Small intestine (tissue), 16 donors: Measurements from ENCODE around the gene SLC26A11. TPM values are rescaled to one million over a fixed set of nuclear protein-coding genes. Genes with fewer than 3 reads are reported as not detected.

Source experiments
- DNase-seq, 2 donors: peaks; one replicate each; pipeline versions ENCODE4 v3.0.0 to v3.0.0-alpha.2; 2013
- FAIRE-seq: peaks from 2 replicates; lab custom pipeline; 2012; peaks lifted over from hg19 to GRCh38; lab: Jason Lieb, UNC
- H3K27ac ChIP-seq, 3 donors: one replicate each; pipeline ENCODE4 v1.5.1; 2013; ENCODE audit warnings: low read length in 2 of 3, mild to moderate bottlenecking in 2 of 3, control low read depth in 1 of 3, inconsistent platforms in 1 of 3, low read depth in 1 of 3, moderate library complexity in 1 of 3
- H3K27me3 ChIP-seq, 3 donors: one replicate each; pipeline ENCODE4 v1.6.1; 2013; ENCODE audit warnings: low read length in 3 of 3, inconsistent platforms in 1 of 3; ENCODE audit not compliant: control insufficient read depth in 3 of 3, insufficient read depth in 3 of 3
- H3K36me3 ChIP-seq, 3 donors: one replicate each; pipeline ENCODE4 v1.6.1; 2013; ENCODE audit warnings: low read length in 3 of 3, inconsistent platforms in 1 of 3, low read depth in 1 of 3, mild to moderate bottlenecking in 1 of 3, moderate library complexity in 1 of 3; ENCODE audit not compliant: control insufficient read depth in 3 of 3, insufficient read depth in 2 of 3
- H3K4me1 ChIP-seq, 3 donors: one replicate each; pipeline ENCODE4 v1.6.1; 2013; ENCODE audit warnings: low read length in 2 of 3, inconsistent platforms in 1 of 3, low read depth in 1 of 3, mild to moderate bottlenecking in 1 of 3, moderate library complexity in 1 of 3; ENCODE audit not compliant: control insufficient read depth in 3 of 3, insufficient read depth in 2 of 3
- H3K4me3 ChIP-seq, 3 donors: one replicate each; pipeline ENCODE4 v1.5.1; 2013; ENCODE audit warnings: low read length in 3 of 3, control low read depth in 1 of 3, inconsistent platforms in 1 of 3, low read depth in 1 of 3, mild to moderate bottlenecking in 1 of 3, moderate library complexity in 1 of 3
- H3K9me3 ChIP-seq, 2 donors: one replicate each; pipeline ENCODE4 v1.6.1; 2013; ENCODE audit warnings: low read depth in 1 of 2, low read length in 1 of 2; ENCODE audit not compliant: control insufficient read depth in 2 of 2, insufficient read depth in 1 of 2
- WGBS, 3 donors: extraction: QIAGEN DNeasy Blood & Tissue Kit; methylation state at CpG; one replicate each; pipeline ENCODE4 v1.1.7; 2013; 5-methylcytosine and 5-hydroxymethylcytosine counted together
- long read RNA-seq, 10 donors: transcript quantifications; one replicate each; lab custom pipeline, GENCODE V29; 2026
- polyA plus RNA-seq, 4 donors: library from polyadenylated mRNA; stranded (reverse) in 3 of 4; unstranded in 1 of 4; fragments of 200-250 nt in 3 of 4; fragments of 120-200 nt in 1 of 4; gene quantifications; one replicate each; pipeline versions ENCODE4 v1.2.1 to v1.2.3, GENCODE V29; 2013
- donor health status: healthy with polysubstance abuse.
- donor health status: control.
- donor health status: control.
- donor health status: Bipolar disorder and iron deficiency.
- donor health status: healthy.

The SLC26A11 gene
- 10 to 100 TPM in 1 of 4 donors, 1 to 10 TPM in 3; 7.3 to 63.2 (median 8.4) TPM for polyA plus RNA-seq
- long read RNA-seq, donor 1 = 0 reads
- long read RNA-seq, donor 2, partial matches to known transcripts = 8 of 13 reads
- long read RNA-seq, donor 2, other reads (novel, unspliced or antisense) = 0 of 13 reads
- long read RNA-seq, donor 3, partial matches to known transcripts = 8 of 12 reads
- long read RNA-seq, donor 3, other reads (novel, unspliced or antisense) = 0 of 12 reads
- long read RNA-seq, donor 4 = 0 reads
- long read RNA-seq, donor 5, partial matches to known transcripts = 0 of 2 reads
- long read RNA-seq, donor 5, other reads (novel, unspliced or antisense) = 0 of 2 reads
- long read RNA-seq, donor 6, transcript SLC26A11-201 (18 exons, 2,885 nt) = major isoform, 6 of 9 reads
- long read RNA-seq, donor 6, partial matches to known transcripts = 0 of 9 reads
- long read RNA-seq, donor 6, other reads (novel, unspliced or antisense) = 0 of 9 reads
- long read RNA-seq, donor 7, partial matches to known transcripts = 0 of 3 reads
- long read RNA-seq, donor 7, other reads (novel, unspliced or antisense) = 0 of 3 reads
- long read RNA-seq, donor 8 = 0 reads
- long read RNA-seq, donor 9, partial matches to known transcripts = 0 of 2 reads
- long read RNA-seq, donor 9, other reads (novel, unspliced or antisense) = 0 of 2 reads
- long read RNA-seq, donor 10, transcript SLC26A11-201 (18 exons, 2,885 nt) = major isoform, 6 of 9 reads
- long read RNA-seq, donor 10, partial matches to known transcripts = 0 of 9 reads
- long read RNA-seq, donor 10, other reads (novel, unspliced or antisense) = 0 of 9 reads

DNA sequence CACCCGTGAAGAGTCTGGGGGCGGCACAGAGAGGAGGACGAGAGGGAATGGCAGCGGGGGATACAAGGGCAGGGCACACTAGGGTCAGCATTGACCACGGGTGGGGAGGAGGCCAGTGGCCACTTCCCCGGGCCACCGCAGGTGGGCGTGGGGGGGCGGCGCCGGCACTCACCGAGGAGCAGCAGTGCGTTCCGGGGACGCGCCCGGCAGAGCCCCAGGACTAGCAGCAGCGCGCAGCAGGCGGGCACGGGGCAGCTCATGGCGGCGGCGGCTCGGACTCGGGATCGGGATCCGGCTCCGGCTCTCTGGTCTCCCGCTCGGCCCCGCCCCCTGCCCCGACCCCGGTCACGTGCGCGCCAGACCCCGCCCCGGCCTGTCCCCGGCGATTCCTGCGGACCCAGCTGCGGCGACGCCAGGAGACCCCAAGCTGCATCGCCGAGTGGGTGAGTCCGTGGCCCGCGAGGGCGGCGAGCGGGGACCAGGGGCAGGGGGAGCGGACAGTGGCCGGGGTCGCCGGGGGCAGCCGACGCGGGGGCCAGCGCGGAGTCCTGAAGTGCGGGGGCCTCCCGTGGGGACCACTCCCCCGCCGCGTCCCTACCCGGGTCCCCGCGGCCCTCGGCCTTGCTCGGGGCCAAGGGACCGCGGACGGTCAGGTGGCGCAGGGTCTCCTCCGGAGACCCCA, at the start of gene SLC26A11, which contains the start of gene SGSH:
TSS of gene SLC26A11 (plus strand) at position 374 of the 682 bp plus-strand sequence. CDS start 1,134 bp downstream, outside the sequence.
TSS of gene SGSH (minus strand) at position 280 of the 682 bp plus-strand sequence. CDS start at position 260, 20 bp downstream.
- peak within 1 kb of the TSS; percentile 63 to 94 (median 92) for H3K27ac ChIP-seq
- no peak for FAIRE-seq
- 0 to 1% (median 1%) methylated on average over 36 to 77 of the region's 77 CpGs for WGBS, 3 donors
- H3K27me3 ChIP-seq = no peaks in the 10 kb centered on the region
- DNase-seq = peak; percentile 69 to 87
- H3K4me1 ChIP-seq = peaks cover 2 to 25% (median 3%) of the 10 kb centered on the region in 3 donors
- H3K36me3 ChIP-seq = peaks cover 0 to 69% (median 0%) of the 10 kb centered on the region in 3 donors
- H3K4me3 ChIP-seq = peak within 1 kb of the TSS; percentile 88 to 92 (median 90)
- no peaks in the 10 kb centered on the region for H3K9me3 ChIP-seq

DNA sequence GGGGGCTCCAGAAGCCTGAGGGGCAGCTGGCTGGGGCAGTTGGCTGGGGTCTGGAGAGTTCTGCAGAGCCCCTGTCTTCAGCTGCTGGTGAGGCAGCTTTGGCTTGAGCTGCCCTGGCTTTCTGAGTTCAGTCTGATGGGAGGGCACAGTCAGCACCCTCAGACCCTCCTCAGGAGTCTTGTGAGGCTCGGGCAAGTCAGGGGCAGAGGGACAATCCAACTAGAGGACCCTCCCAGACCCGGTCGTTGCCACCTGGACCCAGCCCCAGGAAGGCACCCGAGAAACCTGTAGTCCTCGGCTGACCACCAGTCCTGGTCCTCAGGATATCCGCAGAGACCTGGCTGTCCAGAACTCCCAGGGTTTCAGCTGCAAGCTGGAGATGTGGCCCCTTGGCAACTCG, 48.5 kb upstream of the SLC26A11 start:
- 75 to 86% (median 76%) methylated on average over 7 of the region's 7 CpGs for WGBS, 3 donors
- Histone ChIP-seq H3K27me3 (peaks cover 0 to 6% (median 0%) of the 10 kb centered on the region in 3 donors), H3K9me3 (peaks cover 0 to 4% of the 10 kb centered on the region in 2 donors), H3K4me1 (no peaks in the 10 kb centered on the region), H3K27ac (no peak overlapping the region), H3K4me3 (no peak overlapping the region), H3K36me3 (no peaks in the 10 kb centered on the region)
- FAIRE-seq (no peak), DNase-seq (no peak)

DNA sequence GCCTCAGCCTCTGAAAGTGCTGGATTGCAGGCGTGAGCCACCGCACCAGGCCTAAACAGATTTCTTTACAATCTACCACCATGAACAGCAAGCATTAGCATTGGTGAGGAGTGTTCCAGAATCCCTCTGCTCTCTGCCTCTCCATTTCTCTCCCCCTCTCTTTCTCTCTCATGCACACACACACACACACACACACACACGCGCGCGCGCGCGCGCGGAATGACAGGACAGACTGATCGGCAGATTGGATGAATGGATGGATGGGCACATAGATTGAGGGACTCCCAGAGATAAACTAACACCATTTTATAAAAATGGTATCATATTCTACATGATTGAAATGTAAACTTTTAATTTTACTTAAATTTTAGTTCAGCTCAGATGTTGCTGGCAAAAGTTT, 47.1 kb upstream of the SLC26A11 start:
- no peaks in the 10 kb centered on the region for H3K36me3 ChIP-seq
- FAIRE-seq (no peak), DNase-seq (no peak)
- no peak overlapping the region for H3K4me3 ChIP-seq
- H3K9me3 ChIP-seq = peaks cover 0 to 4% of the 10 kb centered on the region in 2 donors
- 74 to 84% (median 74%) methylated on average over 12 of the region's 12 CpGs for WGBS, 3 donors
- no peaks in the 10 kb centered on the region for H3K4me1 ChIP-seq
- H3K27me3 ChIP-seq = peaks cover 0 to 6% (median 0%) of the 10 kb centered on the region in 3 donors
- no peak overlapping the region for H3K27ac ChIP-seq

DNA sequence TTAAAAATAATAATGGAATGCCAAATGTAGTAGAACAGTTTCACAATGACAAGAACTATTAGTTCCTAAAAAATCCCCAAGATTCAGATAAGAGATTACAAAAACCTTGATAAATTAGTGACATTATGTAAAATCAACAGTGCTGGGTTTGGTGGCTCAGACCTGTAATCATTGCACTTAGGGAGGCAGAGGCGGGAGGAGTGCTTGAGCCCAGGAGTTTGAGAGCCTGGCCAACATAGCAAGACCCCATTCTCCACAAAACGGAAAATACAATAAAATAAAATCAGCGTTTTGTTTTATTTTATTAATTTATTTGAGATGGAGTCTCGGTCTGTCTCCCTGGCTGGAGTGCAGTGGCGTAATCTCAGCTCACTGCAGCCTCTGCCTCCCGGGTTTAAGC, 46.3 kb upstream of the SLC26A11 start:
- WGBS, 3 donors = 89 to 96% (median 92%) methylated on average over 6 of the region's 6 CpGs
- Histone ChIP-seq H3K9me3 (peaks cover 0 to 4% of the 10 kb centered on the region in 2 donors), H3K4me3 (no peak overlapping the region), H3K36me3 (no peaks in the 10 kb centered on the region), H3K4me1 (no peaks in the 10 kb centered on the region), H3K27ac (no peak overlapping the region), H3K27me3 (peaks cover 0 to 4% (median 0%) of the 10 kb centered on the region in 3 donors)
- FAIRE-seq = no peak
- no peak for DNase-seq

DNA sequence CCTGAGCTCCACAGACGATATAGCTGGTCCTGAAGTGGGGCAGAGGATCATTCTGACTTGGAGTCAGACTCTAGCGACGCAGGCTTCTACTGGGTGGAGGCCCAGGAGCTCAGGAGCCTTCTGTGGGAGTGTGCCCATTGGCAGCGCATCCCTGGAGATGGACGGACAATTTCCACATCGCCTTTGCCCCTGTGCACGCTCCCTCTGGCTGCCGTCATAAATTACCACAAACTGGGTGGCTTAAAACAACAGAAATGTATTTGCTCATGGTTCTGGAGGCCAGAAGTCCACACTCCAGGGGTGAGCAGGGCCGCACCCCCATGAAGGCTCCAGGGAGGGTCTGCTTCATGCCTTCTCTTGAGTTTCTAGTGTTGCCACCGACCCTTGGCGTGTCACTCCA, 43.5 kb upstream of the SLC26A11 start:
- Histone ChIP-seq H3K36me3 (no peaks in the 10 kb centered on the region), H3K4me3 (no peak overlapping the region), H3K27me3 (no peaks in the 10 kb centered on the region), H3K9me3 (no peaks in the 10 kb centered on the region), H3K4me1 (no peaks in the 10 kb centered on the region), H3K27ac (no peak overlapping the region)
- FAIRE-seq (no peak), DNase-seq (no peak)
- WGBS, 3 donors = 82 to 92% (median 88%) methylated on average over 11 of the region's 11 CpGs

DNA sequence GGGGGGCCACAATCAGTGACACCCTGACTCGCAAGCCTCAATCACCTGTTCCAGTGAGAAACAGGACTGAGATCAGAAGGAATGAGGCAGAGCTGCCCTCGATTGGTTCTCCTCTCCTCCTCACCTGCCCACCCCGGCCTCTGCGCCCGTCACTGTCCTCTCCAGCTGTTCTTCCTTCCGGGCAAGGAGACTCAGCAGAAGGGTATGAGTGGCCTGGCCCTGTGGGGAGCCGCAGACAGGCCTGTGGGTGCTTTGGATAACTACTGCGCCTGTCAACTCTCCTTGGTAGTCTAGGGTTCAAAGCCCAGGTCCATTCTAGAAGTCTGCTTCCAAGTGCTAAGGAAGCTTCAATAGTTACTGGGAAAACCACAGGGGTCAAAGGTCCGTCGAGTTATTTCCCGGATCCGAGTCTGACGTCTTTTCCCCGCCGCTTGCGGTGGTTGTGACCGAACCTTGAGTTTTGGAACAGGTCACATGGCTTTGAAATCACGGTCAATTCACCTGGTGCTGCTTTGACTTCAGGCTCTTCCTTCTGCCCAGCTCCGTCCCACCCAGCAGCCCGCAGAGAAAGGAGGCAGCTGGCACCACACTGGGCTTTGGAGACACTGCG, 42.1 kb upstream of the SLC26A11 start:
- FAIRE-seq (no peak), DNase-seq (peak in 1 of 2 donors; percentile 93)
- H3K27ac ChIP-seq = peak overlapping the region in 1 of 3 donors; percentile 44
- H3K27me3 ChIP-seq = no peaks in the 10 kb centered on the region
- no peaks in the 10 kb centered on the region for H3K4me1 ChIP-seq
- 41 to 70% (median 54%) methylated on average over 21 of the region's 21 CpGs for WGBS, 3 donors
- H3K9me3 ChIP-seq = no peaks in the 10 kb centered on the region
- peak overlapping the region in 1 of 3 donors; percentile 29 for H3K4me3 ChIP-seq
- H3K36me3 ChIP-seq = no peaks in the 10 kb centered on the region

DNA sequence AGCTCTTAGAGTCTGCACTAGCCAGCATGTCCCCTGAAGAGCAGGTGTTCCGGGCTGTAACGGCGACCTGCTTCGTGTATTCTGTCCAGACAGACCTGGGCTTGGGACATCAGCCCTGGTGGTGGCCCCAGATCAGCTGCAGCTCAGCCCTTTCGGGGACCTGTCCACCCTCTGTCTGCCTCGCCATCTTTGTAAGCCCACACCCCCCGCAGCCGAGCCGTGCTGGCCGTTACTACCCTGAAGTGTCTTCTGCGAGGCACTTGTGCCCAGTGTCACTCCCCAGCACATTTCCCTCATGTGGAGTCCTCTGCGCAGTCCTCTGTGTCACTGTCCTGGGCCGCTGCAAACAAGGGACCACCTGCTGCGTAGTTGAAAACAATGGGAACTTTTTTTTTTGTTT, 40.0 kb upstream of the SLC26A11 start:
- Histone ChIP-seq H3K36me3 (no peaks in the 10 kb centered on the region), H3K4me1 (no peaks in the 10 kb centered on the region), H3K27ac (no peak overlapping the region), H3K9me3 (no peaks in the 10 kb centered on the region), H3K4me3 (no peak overlapping the region), H3K27me3 (no peaks in the 10 kb centered on the region)
- FAIRE-seq (no peak), DNase-seq (no peak)
- 87 to 92% (median 88%) methylated on average over 14 of the region's 14 CpGs for WGBS, 3 donors
